GM23338 (cell line): Measurements from ENCODE around the gene GRM8.

Experiments used
- EZH2 ChIP-seq: fragments of 200-600 bp; sonication (generic); IDR thresholded peaks from one replicate; pipeline ENCODE4 v1.8.0; 2017; ENCODE audit warnings: antibody characterized with exemption, mild to moderate bottlenecking, low read depth; ENCODE audit not compliant: unreplicated experiment
- POLR2AphosphoS5 ChIP-seq: IDR thresholded peaks from 2 replicates; pipeline ENCODE4 v1.6.1; 2016; ENCODE audit warnings: antibody characterized with exemption, low read depth

- no peak for TF ChIP-seq EZH2
- TF ChIP-seq POLR2AphosphoS5: no peak
These were observed 37.4 kb upstream of the GRM8 start for GRCh38 chr7:127290116-127290655.
